GM23248 (cell line): ENCODE measurements around the gene TFEB.

Source experiments
- EZH2 ChIP-seq: fragments of 200-600 bp; sonication (generic); IDR thresholded peaks from 2 replicates; pipeline ENCODE4 v1.6.1; 2018; ENCODE audit warnings: antibody characterized with exemption, mild to moderate bottlenecking; ENCODE audit not compliant: insufficient read depth, poor library complexity, severe bottlenecking
- EZH2phosphoT487 ChIP-seq: fragments of 200-600 bp; sonication (generic); IDR thresholded peaks from 2 replicates; pipeline ENCODE4 v1.6.1; 2018; ENCODE audit warnings: antibody characterized with exemption, moderate library complexity, mild to moderate bottlenecking, low read depth; ENCODE audit not compliant: insufficient read depth

- TF ChIP-seq EZH2 (no peak), EZH2phosphoT487 (no peak)
Observed at GRCh38 chr6:41648921-41649320, 86.5 kb downstream of the TFEB start.
